ENCODE measurements around the gene IL20RA. TPM values are rescaled to one million over a fixed set of nuclear protein-coding genes. Genes with fewer than 3 reads are reported as not detected.
"Not testable (repeated sequence)": the region's sequence is repeated elsewhere in the genome, so short reads cannot be mapped to it uniquely, and the experiment has no call there.

IL20RA gene
- total RNA-seq, 2 donors from 2014 or later: 0.06 TPM; not detected in 1

DNA sequence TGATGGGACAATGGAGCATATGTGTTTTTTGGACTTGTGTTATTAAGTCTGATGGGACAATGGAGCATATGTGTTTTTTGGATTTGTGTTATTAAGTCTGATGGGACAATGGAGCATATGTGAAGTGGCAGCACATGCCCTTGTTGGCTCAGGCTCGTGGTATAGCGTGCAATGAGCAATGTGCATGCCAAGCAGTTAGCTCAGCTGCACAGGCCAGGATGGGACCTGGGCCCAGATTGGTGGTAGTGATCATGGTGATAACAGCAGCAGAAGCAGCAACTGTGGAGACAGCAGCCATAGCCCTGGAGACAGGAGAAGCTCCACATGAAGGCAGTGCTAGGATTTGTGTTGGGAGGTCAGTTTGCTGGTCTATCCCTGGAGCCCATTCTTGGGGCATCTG is 61.1 kb downstream of the IL20RA start:
- no peak overlapping the region for H3K27ac Mint-ChIP-seq
- peaks cover 28% of the 10 kb centered on the region for H3K27me3 Mint-ChIP-seq
- H3K4me3 Mint-ChIP-seq: no peak overlapping the region
- H3K36me3 Mint-ChIP-seq (ENCODE audit: low read depth): no peaks in the 10 kb centered on the region
- H3K9me3 Mint-ChIP-seq: no peaks in the 10 kb centered on the region
- ATAC-seq (replicated peaks): no peak
- no peaks in the 10 kb centered on the region for H3K4me1 Mint-ChIP-seq

DNA sequence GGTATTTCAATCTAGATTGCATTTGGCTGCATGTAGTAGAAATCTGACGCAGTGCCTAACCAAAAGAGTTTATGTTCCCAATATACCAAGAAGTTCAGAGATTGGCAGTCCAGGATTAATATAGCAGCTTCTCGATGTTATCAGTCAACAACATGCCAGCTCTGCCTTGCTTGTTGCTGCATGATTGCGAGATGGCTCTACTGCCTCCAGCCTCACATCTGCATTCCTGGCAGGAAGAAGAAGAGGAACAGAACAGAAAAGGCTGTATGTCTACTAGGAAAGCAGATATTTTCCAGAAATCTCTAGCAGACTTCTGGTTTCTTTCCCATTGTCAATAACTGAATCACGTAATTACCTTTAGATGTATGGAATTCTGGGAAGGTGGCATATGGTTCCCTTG is 61.8 kb downstream of the IL20RA start:
- Mint-ChIP-seq H3K4me1 (no peaks in the 10 kb centered on the region), H3K27me3 (peaks cover 20% of the 10 kb centered on the region), H3K27ac (no peak overlapping the region), H3K9me3 (no peaks in the 10 kb centered on the region), H3K4me3 (no peak overlapping the region), H3K36me3 (ENCODE audit: low read depth) (no peaks in the 10 kb centered on the region)
- no peak for ATAC-seq (replicated peaks)

DNA sequence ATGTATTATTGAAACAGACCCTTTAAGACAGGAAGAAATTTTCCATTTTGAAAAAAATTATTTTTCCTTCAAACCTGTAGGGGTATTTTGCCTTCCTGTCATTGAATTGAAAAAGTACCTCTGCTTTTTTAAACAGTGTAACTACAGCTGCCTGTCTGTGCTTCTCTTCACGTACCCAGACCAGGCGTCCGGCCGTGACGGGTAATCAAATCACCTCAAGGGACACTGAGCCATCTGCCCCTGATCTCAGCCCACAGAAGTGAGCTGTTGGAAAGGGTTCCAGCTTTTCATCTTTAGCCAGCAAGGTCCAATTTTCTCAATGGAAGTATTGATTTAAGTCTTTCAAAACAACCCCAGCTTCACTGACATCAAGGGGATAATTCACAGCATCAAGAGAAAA is 64.7 kb downstream of the IL20RA start:
- Mint-ChIP-seq H3K27me3 (peaks cover 12% of the 10 kb centered on the region), H3K27ac (no peak overlapping the region), H3K9me3 (no peaks in the 10 kb centered on the region), H3K4me1 (no peaks in the 10 kb centered on the region), H3K36me3 (ENCODE audit: low read depth) (no peaks in the 10 kb centered on the region), H3K4me3 (no peak overlapping the region)
- ATAC-seq (replicated peaks): no peak

DNA sequence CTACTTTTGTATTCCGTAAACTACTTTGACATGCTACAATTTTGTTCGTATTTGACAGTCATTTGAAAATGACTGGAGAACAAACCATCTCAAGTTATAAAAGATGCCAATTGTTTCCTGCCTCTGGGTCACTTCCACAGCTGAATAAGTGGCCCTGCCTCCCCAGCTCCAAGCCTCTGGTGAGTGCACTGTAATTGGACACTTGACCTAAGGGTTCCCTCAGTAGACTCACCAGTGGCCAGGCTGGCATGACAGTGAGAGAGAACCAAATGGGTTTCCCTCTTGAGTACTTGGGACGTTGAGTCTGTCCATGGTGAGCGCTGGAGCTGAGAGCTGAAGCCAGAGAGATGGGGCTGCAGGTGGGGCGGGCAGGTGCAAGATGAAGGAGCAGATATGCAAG is 65.6 kb downstream of the IL20RA start:
- Mint-ChIP-seq H3K9me3 (no peaks in the 10 kb centered on the region), H3K4me1 (no peaks in the 10 kb centered on the region), H3K4me3 (no peak overlapping the region), H3K36me3 (ENCODE audit: low read depth) (no peaks in the 10 kb centered on the region), H3K27ac (no peak overlapping the region), H3K27me3 (peaks cover 12% of the 10 kb centered on the region)
- no peak for ATAC-seq (replicated peaks)

DNA sequence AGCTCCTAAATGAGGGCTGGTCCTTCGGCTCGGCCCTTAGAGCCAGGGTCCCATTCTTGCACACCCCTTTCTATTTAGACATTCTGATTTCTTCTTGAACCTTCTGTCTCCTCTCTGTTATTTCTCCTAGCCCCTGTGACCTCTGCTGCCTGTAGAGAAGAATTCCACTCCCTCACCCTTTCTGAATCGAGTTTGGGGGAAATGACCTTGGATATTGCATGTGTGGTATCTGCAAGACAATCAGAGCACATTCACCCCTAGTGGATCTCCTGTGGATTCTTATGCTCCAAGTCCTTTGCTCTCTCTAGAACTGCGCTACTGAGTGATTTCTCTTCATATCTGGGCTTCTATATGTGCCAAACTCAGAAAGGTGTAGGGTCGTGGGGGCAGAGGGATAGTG is 67.7 kb downstream of the IL20RA start:
- H3K36me3 Mint-ChIP-seq (ENCODE audit: low read depth): no peaks in the 10 kb centered on the region
- peaks cover 11% of the 10 kb centered on the region for H3K27me3 Mint-ChIP-seq
- H3K4me3 Mint-ChIP-seq: no peak overlapping the region
- H3K27ac Mint-ChIP-seq: no peak overlapping the region
- no peaks in the 10 kb centered on the region for H3K4me1 Mint-ChIP-seq
- ATAC-seq (replicated peaks): no peak
- H3K9me3 Mint-ChIP-seq: no peaks in the 10 kb centered on the region

DNA sequence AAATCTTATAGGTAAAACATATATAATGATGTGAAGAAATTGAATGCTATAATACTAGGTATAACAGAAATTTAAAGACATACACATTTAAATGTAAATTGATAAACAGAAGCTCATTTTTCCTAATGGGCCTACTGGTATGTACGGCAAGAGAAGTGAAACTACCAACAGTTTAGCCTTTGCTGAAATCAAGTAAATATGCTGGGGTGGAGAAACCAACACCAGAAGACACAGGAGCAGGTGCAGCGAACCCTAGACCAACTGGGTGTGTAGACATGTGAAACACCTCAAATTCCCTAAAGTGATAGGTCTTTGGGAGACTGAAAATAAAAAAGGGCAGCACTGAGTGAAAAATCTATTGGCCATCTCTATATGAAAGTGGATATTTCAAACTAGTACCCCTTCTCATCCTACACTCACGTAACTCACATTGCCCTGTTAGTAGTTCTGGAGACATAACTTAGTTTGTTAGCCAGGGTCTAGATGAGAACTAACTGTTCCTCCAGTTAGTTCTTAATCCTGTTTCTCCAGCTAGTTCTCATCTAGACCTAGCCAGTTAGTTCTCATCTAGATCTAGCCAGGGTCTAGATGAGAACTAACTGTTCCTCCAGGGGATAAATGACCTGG is 69.6 kb downstream of the IL20RA start:
- Mint-ChIP-seq H3K4me1 (no peaks in the 10 kb centered on the region), H3K27me3 (peaks cover 14% of the 10 kb centered on the region), H3K4me3 (no peak overlapping the region), H3K36me3 (ENCODE audit: low read depth) (no peaks in the 10 kb centered on the region), H3K9me3 (no peaks in the 10 kb centered on the region), H3K27ac (no peak overlapping the region)
- no peak for ATAC-seq (replicated peaks)

DNA sequence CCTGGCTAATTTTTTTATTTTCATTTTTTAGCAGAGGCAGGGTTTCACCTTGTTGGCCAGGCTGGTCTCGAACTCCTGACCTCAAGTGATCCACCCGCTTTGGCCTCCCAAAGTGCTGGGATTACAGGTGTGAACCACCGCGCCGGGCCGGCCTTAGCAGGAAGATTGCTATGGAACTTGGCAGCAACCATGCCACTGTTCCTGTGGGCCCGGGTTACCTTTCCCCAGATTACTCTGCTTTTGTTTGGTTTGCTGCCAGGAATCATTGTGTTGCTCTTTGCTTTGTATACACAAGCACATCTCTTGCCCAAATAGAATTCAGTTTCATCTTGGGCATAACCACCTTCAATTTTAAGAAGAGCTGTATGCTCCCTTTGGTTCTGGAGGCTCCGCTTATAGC is 71.0 kb downstream of the IL20RA start:
- H3K36me3 Mint-ChIP-seq (ENCODE audit: low read depth); ATAC-seq (replicated peaks); H3K9me3 Mint-ChIP-seq; H3K4me1 Mint-ChIP-seq; H3K27ac Mint-ChIP-seq; H3K4me3 Mint-ChIP-seq: not testable (repeated sequence)
- H3K27me3 Mint-ChIP-seq: peaks cover 11% of the 10 kb centered on the region

DNA sequence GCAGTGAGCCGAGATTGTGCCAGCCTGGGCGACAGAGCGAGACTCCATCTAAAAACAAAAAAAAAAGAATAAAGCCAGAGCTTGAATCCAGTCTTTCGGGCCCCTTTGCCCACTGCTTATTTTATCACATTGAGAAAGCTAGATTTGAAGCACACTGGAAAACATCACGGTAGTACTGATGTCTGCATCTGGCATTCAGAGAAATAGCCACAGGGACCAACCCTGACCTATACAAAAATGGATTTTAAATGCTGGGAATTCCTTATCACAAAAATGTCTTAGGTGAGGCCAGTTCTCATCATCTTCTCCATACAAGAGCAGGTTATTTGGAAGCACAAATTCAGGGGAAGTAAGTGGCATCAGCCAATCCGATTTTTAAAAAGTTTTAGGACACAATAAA is 73.2 kb downstream of the IL20RA start:
- H3K36me3 Mint-ChIP-seq (ENCODE audit: low read depth): no peaks in the 10 kb centered on the region
- no peak overlapping the region for H3K27ac Mint-ChIP-seq
- H3K9me3 Mint-ChIP-seq: no peaks in the 10 kb centered on the region
- no peak overlapping the region for H3K4me3 Mint-ChIP-seq
- H3K27me3 Mint-ChIP-seq: peaks cover 14% of the 10 kb centered on the region
- ATAC-seq (replicated peaks): no peak
- H3K4me1 Mint-ChIP-seq: no peaks in the 10 kb centered on the region

DNA sequence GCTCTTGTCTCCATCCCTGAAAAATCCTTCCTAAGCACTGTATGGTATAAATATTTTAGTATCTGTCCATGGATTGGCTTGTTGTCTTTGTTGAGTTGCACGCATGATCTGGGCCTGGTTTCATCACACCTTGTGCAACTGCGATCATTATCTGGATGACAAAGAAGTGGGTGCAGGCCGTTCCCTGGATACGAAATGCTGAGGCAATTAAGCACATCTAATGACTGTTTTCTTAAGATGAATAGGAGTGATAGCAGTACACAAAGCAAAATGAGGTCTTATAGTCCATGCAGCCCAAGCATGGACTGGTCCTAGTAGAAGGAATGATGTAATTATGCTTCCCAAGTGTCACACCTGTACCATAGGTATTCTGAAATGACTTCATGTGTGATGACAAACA is 74.8 kb downstream of the IL20RA start:
- no peaks in the 10 kb centered on the region for H3K36me3 Mint-ChIP-seq (ENCODE audit: low read depth)
- peaks cover 12% of the 10 kb centered on the region for H3K27me3 Mint-ChIP-seq
- ATAC-seq (replicated peaks): no peak
- no peaks in the 10 kb centered on the region for H3K4me1 Mint-ChIP-seq
- H3K4me3 Mint-ChIP-seq: no peak overlapping the region
- H3K9me3 Mint-ChIP-seq: no peaks in the 10 kb centered on the region
- H3K27ac Mint-ChIP-seq: no peak overlapping the region

DNA sequence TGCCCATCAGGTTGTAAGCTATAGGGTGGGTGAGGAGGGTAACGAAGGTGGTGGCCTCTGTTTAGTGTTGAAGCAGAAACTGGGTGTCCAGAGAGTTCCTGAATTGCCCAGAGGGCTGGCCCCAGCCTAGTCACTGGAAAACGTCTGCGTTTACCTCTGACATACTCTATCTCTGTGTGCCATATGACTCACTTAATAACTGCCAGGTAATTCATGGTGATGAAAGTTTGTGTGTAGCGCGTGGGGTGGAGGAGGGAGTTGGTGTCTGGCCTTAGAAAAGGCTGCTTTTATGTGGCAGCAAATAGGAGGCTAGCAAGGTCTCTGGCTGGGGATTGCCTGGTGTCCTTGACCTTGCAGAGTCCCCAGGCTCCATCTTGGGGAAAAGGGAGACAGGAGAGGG is 75.3 kb downstream of the IL20RA start:
- no peaks in the 10 kb centered on the region for H3K4me1 Mint-ChIP-seq
- peaks cover 12% of the 10 kb centered on the region for H3K27me3 Mint-ChIP-seq
- H3K27ac Mint-ChIP-seq: no peak overlapping the region
- peak; percentile 9 for ATAC-seq (replicated peaks)
- no peaks in the 10 kb centered on the region for H3K36me3 Mint-ChIP-seq (ENCODE audit: low read depth)
- no peak overlapping the region for H3K4me3 Mint-ChIP-seq
- H3K9me3 Mint-ChIP-seq: no peaks in the 10 kb centered on the region

DNA sequence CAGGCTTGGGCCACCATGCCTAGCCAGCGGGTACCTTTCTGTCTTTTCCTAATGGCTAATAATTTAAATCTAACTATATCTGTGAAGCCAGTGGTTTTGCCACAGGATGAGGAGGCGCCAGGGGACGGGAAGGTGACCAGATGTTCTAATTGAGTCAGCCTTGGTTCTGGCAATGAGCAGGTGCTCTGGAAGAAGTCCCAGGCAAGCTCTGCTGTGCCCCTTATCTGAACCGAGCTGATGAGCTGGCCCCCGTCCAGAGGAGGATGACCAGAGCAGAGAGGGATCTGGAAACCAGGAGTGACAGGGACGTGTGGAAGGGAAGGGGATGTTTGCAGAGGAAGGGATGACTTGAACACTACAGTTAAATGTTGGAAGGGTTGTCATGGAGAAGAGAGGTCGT is 75.9 kb downstream of the IL20RA start:
- no peak overlapping the region for H3K4me3 Mint-ChIP-seq
- peaks cover 12% of the 10 kb centered on the region for H3K27me3 Mint-ChIP-seq
- ATAC-seq (replicated peaks): no peak
- no peaks in the 10 kb centered on the region for H3K9me3 Mint-ChIP-seq
- no peaks in the 10 kb centered on the region for H3K4me1 Mint-ChIP-seq
- H3K27ac Mint-ChIP-seq: no peak overlapping the region
- no peaks in the 10 kb centered on the region for H3K36me3 Mint-ChIP-seq (ENCODE audit: low read depth)

DNA sequence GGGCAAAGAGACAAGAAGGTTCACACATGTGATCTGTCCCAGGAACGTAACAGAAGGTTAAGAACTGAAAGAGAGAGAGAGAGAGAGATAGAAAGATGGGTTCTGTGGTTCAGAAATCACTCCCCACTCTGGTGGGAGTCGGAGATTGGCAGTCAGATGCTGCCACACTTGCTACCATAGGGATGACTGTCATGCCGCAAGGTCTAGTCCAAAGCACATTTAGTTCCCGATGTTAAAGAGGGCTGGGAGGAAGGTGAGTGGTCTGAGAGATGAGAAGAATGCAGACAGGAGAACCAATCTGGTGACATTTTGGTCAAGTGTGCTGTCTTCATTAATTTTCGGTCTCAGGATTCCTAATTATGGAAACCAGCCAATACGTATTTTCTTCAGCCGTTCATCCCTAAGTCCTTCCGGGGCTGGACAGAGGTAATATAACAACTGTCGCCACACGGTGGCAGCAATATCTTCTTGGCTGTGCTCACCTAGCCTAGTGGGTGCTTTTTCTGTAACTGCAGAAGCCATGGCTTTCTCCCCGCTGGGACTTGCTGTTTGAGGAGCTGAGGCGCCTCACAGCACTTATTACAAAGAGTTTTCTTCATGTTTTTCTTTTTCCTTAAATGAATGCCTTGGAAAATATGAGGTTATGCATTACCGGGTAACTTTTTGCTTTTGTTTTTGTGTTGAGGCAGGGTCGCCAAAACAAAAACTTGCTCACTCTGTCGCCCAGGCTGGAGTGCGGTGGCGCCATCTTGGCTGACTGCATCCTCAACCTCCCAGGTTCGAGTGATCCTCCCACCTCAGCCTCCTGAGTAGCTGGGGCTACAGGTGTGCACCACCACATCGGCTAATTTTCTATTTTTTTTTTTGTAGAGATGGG is 76.7 kb downstream of the IL20RA start:
- ATAC-seq (replicated peaks): peak; percentile 87
- Mint-ChIP-seq H3K27me3 (peaks cover 12% of the 10 kb centered on the region), H3K27ac (no peak overlapping the region), H3K4me3 (no peak overlapping the region), H3K36me3 (ENCODE audit: low read depth) (no peaks in the 10 kb centered on the region), H3K4me1 (no peaks in the 10 kb centered on the region), H3K9me3 (no peaks in the 10 kb centered on the region)

DNA sequence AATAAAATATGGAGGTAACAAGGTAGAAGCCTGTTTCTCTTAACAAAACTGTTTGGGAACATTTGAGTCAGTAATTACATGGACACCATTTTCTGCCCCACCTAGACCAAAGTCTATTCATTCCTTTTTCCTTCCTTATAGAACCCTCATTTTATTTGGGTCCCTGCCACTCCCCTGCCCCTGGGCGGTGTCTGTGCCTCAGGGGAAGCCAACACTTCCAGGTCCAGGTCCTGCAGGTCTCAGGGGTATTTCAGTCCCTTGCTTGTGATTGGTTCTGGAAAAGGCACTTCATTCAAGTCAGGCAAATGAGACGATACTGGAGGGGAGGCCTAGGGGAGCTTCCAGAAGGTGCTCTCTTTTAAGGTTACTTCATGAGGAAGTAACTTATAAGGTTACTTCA is 80.4 kb downstream of the IL20RA start:
- H3K27me3 Mint-ChIP-seq: peaks cover 13% of the 10 kb centered on the region

DNA sequence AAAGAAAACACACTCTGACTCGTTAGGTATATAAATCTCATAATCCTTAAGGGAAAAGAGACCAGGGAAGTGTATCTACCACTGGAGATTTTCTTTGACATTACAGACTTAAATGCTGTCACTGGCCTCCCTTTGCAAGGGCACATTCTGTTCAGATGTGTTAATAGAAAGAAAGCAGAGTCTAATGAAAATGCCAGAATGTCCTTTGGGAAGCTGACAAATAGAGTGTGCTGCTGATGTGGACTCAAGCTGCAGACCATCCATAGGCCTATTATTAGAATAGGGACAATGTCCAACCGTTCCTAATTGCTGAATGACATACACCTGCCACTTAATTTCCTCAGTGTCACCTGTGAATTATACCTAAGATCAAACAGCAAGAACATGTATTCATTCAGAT is 81.5 kb downstream of the IL20RA start:
- H3K36me3 Mint-ChIP-seq (ENCODE audit: low read depth): no peaks in the 10 kb centered on the region
- no peak for ATAC-seq (replicated peaks)
- no peak overlapping the region for H3K4me3 Mint-ChIP-seq
- peaks cover 16% of the 10 kb centered on the region for H3K27me3 Mint-ChIP-seq
- H3K9me3 Mint-ChIP-seq: no peaks in the 10 kb centered on the region
- H3K4me1 Mint-ChIP-seq: no peaks in the 10 kb centered on the region
- H3K27ac Mint-ChIP-seq: no peak overlapping the region

More for the DNA sequence above, 80.4 kb downstream of the IL20RA start:
- ATAC-seq (replicated peaks): no peak
- Mint-ChIP-seq H3K27ac (no peak overlapping the region), H3K4me3 (no peak overlapping the region), H3K4me1 (no peaks in the 10 kb centered on the region), H3K36me3 (ENCODE audit: low read depth) (no peaks in the 10 kb centered on the region), H3K9me3 (no peaks in the 10 kb centered on the region)

DNA sequence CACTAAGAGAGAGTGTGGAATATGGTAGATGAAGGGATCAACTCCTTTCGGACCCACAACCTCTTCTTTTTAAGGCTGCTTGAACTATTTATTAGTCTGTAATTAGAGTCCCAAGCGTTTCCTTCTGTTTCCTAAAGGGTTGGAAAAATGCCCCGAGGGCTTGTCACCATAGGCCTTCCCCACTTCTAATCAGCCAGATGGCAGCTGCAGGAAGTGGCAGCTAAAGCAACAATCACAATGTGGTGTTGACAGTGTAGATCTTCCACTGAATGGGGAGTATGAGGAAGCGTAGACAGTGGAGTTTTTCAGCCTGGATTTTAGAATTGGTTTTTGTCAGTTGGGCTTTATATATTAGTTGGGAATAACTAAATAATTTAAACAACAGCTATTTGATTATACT is 82.1 kb downstream of the IL20RA start:
- Mint-ChIP-seq H3K36me3 (ENCODE audit: low read depth) (no peaks in the 10 kb centered on the region), H3K4me3 (no peak overlapping the region), H3K27ac (no peak overlapping the region), H3K27me3 (peaks cover 14% of the 10 kb centered on the region), H3K4me1 (no peaks in the 10 kb centered on the region), H3K9me3 (no peaks in the 10 kb centered on the region)
- no peak for ATAC-seq (replicated peaks)

Data from activated T-helper 17 cell treated with anti-CD3 and anti-CD28 coated beads, Interleukin-2, amount 50 U/mL, for 72 hours (primary cell).